PC-9 (cell line): ENCODE data around the gene GPS2. TPM values are rescaled to one million over a fixed set of nuclear protein-coding genes. Genes with fewer than 3 reads are reported as not detected.
A peak's percentile ranks its signal among the peaks of the same experiment; 100 is the strongest.

Experiments
- BruUV-seq: library from RNA; stranded (reverse); fragments of 400-500 nt; replicated peaks from 2 replicates; lab custom pipeline; 2021; lab: Mats Ljungman, UMichigan
- CTCF ChIA-PET: fragments of 300-600 bp; sonication (Branson Sonifier 250); formaldehyde crosslinking; loops from one replicate; lab custom pipeline; 2022; ENCODE audit warnings: antibody characterized with exemption; lab: Charles Lee
- POLR2A ChIA-PET: fragments of 300-600 bp; sonication (Branson Sonifier 250); formaldehyde crosslinking; loops from one replicate; lab custom pipeline; 2022; ENCODE audit warnings: antibody characterized with exemption; ENCODE audit not compliant: unreplicated experiment; lab: Charles Lee
- DNase-seq, 2 experiments: peaks; one replicate each; pipeline versions ENCODE4 v3.0.0 to v3.0.0-alpha.2; 2015 to 2022; ENCODE audit warnings: mixed read lengths in 1 of 2
- H2AFZ ChIP-seq: fragments of 200-600 bp; sonication (generic); 2 replicates; pipeline ENCODE4 v1.8.1; 2017; ENCODE audit warnings: antibody characterized with exemption
- H3F3A ChIP-seq: fragments of 200-600 bp; sonication (generic); 2 replicates; pipeline ENCODE4 v1.8.1; 2017; ENCODE audit warnings: antibody characterized with exemption, mild to moderate bottlenecking, low read depth; ENCODE audit not compliant: insufficient read depth
- H3K27ac ChIP-seq: fragments of 200-600 bp; sonication (generic); 2 replicates; pipeline ENCODE4 v1.6.1; 2016; ENCODE audit warnings: mixed run types
- H3K27me3 ChIP-seq: fragments of 200-600 bp; sonication (generic); 2 replicates; pipeline ENCODE4 v1.6.1; 2016; ENCODE audit warnings: low read depth, mixed run types; ENCODE audit not compliant: insufficient read depth
- H3K36me3 ChIP-seq: fragments of 200-600 bp; sonication (generic); 2 replicates; pipeline ENCODE4 v1.6.1; 2016; ENCODE audit warnings: low read depth, mixed run types
- H3K4me1 ChIP-seq: fragments of 200-600 bp; sonication (generic); replicated peaks from 2 replicates; pipeline ENCODE4 v1.6.1; 2016; ENCODE audit warnings: mixed run types; ENCODE audit not compliant: insufficient read depth
- H3K4me2 ChIP-seq: fragments of 200-600 bp; sonication (generic); 2 replicates; pipeline ENCODE4 v1.6.1; 2017; ENCODE audit warnings: mixed run types
- H3K4me3 ChIP-seq: fragments of 200-600 bp; sonication (generic); 2 replicates; pipeline ENCODE4 v1.6.1; 2016; ENCODE audit warnings: mixed run types
- H3K79me2 ChIP-seq: fragments of 200-600 bp; sonication (generic); 2 replicates; pipeline ENCODE4 v1.6.1; 2017; ENCODE audit warnings: low read depth, mixed run types
- H3K9me2 ChIP-seq: fragments of 200-600 bp; sonication (generic); 2 replicates; pipeline ENCODE4 v1.8.1; 2017; ENCODE audit warnings: mild to moderate bottlenecking; ENCODE audit not compliant: insufficient read depth
- H3K9me3 ChIP-seq: fragments of 200-600 bp; sonication (generic); 2 replicates; pipeline ENCODE4 v1.8.1; 2016; ENCODE audit warnings: low read depth; ENCODE audit not compliant: insufficient read depth
- H4K20me1 ChIP-seq: fragments of 200-600 bp; sonication (generic); 2 replicates; pipeline ENCODE4 v1.8.1; 2017; ENCODE audit not compliant: insufficient read depth
- EZH2 ChIP-seq: fragments of 200-600 bp; sonication (generic); IDR thresholded peaks from 2 replicates; pipeline ENCODE4 v1.8.0; 2017; ENCODE audit warnings: antibody characterized with exemption, low read depth
- intact Hi-C: fragments of 100-400 bp; cut with micrococcal nuclease; formaldehyde crosslinking; loops from one replicate; pipeline ENCODE4 v1.10.0; 2022; ENCODE audit not compliant: unreplicated experiment
- total RNA-seq: library from RNA; stranded (reverse); gene quantifications from 2 replicates; pipeline ENCODE4 v1.2.3, GENCODE V29; 2021
- TF ChIP-seq, protein P1 (sequence below): fragments of 200-600 bp; sonication (generic); conservative IDR thresholded peaks from 2 replicates; pipeline ENCODE4 v1.6.1; 2017; ENCODE audit warnings: mixed run types, antibody characterized with exemption, mild to moderate bottlenecking, moderate library complexity

The GPS2 gene
- total RNA-seq, 1 experiment from 2014 or later, result 61.3 TPM

DNA sequence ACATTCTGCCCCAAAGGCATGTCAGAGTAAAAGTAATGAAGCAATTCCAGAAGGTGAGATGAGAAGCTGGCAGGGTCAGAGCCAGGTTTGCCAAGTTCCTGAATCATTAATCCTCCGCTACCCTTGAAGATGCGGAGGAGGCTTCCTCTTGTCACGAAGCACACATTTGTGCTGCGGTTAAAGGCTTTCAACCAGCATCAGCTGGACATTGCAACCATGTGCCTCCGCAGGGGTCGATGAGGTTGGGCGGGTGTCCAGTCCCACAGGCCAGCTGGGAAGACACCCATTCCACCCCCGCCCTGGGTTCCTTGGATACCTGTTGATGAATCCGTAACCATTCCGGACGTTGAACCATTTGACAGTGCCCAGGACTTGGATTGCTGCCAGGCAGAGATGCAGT lies 22.0 kb downstream of the GPS2 start:
- H3K27ac ChIP-seq, result no peak overlapping the region
- peaks cover 25% of the 10 kb centered on the region for H3K4me1 ChIP-seq
- BruUV-seq, result no TSS peak
- H3K9me2 ChIP-seq, result no peaks in the 10 kb centered on the region
- TF ChIP-seq, protein P1, sequence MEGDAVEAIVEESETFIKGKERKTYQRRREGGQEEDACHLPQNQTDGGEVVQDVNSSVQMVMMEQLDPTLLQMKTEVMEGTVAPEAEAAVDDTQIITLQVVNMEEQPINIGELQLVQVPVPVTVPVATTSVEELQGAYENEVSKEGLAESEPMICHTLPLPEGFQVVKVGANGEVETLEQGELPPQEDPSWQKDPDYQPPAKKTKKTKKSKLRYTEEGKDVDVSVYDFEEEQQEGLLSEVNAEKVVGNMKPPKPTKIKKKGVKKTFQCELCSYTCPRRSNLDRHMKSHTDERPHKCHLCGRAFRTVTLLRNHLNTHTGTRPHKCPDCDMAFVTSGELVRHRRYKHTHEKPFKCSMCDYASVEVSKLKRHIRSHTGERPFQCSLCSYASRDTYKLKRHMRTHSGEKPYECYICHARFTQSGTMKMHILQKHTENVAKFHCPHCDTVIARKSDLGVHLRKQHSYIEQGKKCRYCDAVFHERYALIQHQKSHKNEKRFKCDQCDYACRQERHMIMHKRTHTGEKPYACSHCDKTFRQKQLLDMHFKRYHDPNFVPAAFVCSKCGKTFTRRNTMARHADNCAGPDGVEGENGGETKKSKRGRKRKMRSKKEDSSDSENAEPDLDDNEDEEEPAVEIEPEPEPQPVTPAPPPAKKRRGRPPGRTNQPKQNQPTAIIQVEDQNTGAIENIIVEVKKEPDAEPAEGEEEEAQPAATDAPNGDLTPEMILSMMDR, result no peak
- no peak for TF ChIP-seq EZH2
- ChIA-PET CTCF (no interaction called here), POLR2A (interaction anchor here (0.6 kb wide), 1 partner anchor 30 kb away, joined by 6 read pairs; no protein-coding TSS in a partner anchor)
- H3K36me3 ChIP-seq, result no peaks in the 10 kb centered on the region
- H4K20me1 ChIP-seq, result no peaks in the 10 kb centered on the region
- H3K4me3 ChIP-seq, result no peak overlapping the region
- H2AFZ ChIP-seq, result no peak overlapping the region
- H3F3A ChIP-seq, result peaks cover 32% of the 10 kb centered on the region; the same call in 1 of the 2 replicates
- H3K79me2 ChIP-seq, result no peaks in the 10 kb centered on the region
- intact Hi-C loops, result no loop called here
- peak overlapping the region; percentile 49 for H3K4me2 ChIP-seq
- H3K9me3 ChIP-seq, result no peaks in the 10 kb centered on the region
- peak in 1 of 2 experiments; percentile 86 for DNase-seq
- peaks cover 10% of the 10 kb centered on the region; the same call in 1 of the 2 replicates for H3K27me3 ChIP-seq

DNA sequence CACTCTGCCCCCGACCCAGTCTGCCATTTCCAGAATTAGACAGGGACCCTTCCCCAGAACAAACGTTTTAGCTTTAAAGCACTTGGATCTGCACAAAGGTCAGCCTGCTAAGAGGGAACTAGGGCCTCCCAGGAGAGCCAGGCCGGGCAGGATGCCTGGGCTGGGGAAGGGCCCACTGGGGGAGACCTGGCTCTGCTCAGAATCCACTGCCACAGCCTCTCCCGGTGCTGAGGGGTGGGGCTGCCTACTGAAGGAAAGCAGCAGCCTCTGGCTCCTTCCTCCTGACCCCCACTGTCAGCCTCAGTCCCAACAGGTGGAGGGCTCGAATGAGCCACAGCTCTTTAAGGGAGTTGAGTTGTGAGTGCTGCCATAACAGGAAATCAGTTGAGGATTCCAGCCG lies 22.4 kb downstream of the GPS2 start:
- no peak for DNase-seq
- TF ChIP-seq EZH2, result no peak
- Histone ChIP-seq H3K79me2 (no peaks in the 10 kb centered on the region), H3K9me3 (no peaks in the 10 kb centered on the region), H2AFZ (no peak overlapping the region), H4K20me1 (no peaks in the 10 kb centered on the region), H3K4me1 (peaks cover 25% of the 10 kb centered on the region), H3K27me3 (peaks cover 10% of the 10 kb centered on the region; the same call in 1 of the 2 replicates), H3K4me3 (no peak overlapping the region), H3K9me2 (no peaks in the 10 kb centered on the region), H3K4me2 (peak overlapping the region; percentile 49), H3K27ac (peak overlapping the region; percentile 22; the same call in 1 of the 2 replicates), H3K36me3 (no peaks in the 10 kb centered on the region), H3F3A (peaks cover 32% of the 10 kb centered on the region; the same call in 1 of the 2 replicates)
- ChIA-PET POLR2A (no interaction called here), CTCF (no interaction called here)
- intact Hi-C loops, result no loop called here
- no TSS peak for BruUV-seq

DNA sequence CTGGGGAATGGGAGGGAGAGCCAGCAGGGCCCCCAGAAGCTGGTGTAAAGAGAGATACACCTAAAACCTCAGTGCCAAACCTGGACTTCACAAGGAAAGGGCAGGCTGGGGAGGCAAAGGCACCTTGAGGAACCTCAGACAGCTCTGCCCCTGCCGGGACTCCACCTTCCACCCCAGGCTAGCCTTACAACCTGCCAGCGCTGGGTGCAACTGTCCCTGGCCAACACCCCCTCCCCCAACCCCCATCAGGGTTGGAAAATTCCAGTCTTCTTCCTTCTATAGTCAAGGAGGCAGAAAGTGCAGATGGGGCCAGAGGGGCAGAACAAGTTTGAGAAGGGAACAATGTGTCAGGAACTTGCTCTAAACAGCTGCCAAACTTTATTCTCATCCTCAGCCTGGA lies 23.0 kb downstream of the GPS2 start:
- no peaks in the 10 kb centered on the region for H3K79me2 ChIP-seq
- H3K27ac ChIP-seq, result no peak overlapping the region
- CTCF ChIA-PET, result interaction anchor here (0.5 kb wide), 1 partner anchor 21 kb away, joined by 3 read pairs; no protein-coding TSS in a partner anchor
- no peaks in the 10 kb centered on the region for H3K9me3 ChIP-seq
- no peaks in the 10 kb centered on the region for H4K20me1 ChIP-seq
- POLR2A ChIA-PET, result no interaction called here
- peaks cover 25% of the 10 kb centered on the region for H3K4me1 ChIP-seq
- no peak overlapping the region for H2AFZ ChIP-seq
- intact Hi-C loops, result no loop called here
- peaks cover 10% of the 10 kb centered on the region; the same call in 1 of the 2 replicates for H3K27me3 ChIP-seq
- H3K9me2 ChIP-seq, result no peaks in the 10 kb centered on the region
- TF ChIP-seq, protein P1, result no peak
- TF ChIP-seq EZH2, result no peak
- no TSS peak for BruUV-seq
- DNase-seq, result no peak
- H3F3A ChIP-seq, result peaks cover 32% of the 10 kb centered on the region; the same call in 1 of the 2 replicates
- H3K4me2 ChIP-seq, result peak overlapping the region; percentile 49; the same call in 1 of the 2 replicates
- no peaks in the 10 kb centered on the region for H3K36me3 ChIP-seq
- H3K4me3 ChIP-seq, result no peak overlapping the region
